Amygdala (tissue), 56 donors: Measurements from ENCODE around the gene TRIM44.
"Not testable (repeated sequence)": the region's sequence is repeated elsewhere in the genome, so short reads cannot be mapped to it uniquely, and the experiment has no call there.

Experiments
- DNase-seq, 56 donors: peaks; one replicate each; lab custom pipeline; 2025; lab: John Stamatoyannopoulos, UW

The TRIM44 gene

GRCh38 chr11:35747668-35748067 is 85.1 kb downstream of the TRIM44 start:
- peak in 16 of 56 donors; percentile 1 to 42 (median 8) for DNase-seq

- DNase-seq = no peak
Measured at GRCh38 chr11:35748644-35749043, 86.1 kb downstream of the TRIM44 start.

DNA sequence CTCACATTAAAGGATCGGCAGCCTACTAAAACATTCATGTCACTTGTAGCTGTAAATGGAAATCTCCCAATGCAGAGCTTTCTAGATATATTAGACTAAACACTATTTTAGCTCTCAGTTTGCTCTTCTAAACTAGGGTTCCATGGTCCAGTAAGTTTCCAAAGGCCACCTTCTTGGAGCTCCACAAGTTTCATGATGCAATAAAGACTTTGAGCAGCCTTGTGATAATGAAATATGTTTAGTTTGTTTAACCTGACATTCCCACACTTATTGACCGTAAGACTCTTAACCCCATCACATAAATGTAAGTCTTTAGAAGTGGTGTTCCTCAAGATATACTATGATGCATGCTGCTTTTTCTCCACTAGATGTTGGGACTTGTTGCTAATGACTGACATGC is 87.7 kb downstream of the TRIM44 start:
- DNase-seq = no peak

DNA sequence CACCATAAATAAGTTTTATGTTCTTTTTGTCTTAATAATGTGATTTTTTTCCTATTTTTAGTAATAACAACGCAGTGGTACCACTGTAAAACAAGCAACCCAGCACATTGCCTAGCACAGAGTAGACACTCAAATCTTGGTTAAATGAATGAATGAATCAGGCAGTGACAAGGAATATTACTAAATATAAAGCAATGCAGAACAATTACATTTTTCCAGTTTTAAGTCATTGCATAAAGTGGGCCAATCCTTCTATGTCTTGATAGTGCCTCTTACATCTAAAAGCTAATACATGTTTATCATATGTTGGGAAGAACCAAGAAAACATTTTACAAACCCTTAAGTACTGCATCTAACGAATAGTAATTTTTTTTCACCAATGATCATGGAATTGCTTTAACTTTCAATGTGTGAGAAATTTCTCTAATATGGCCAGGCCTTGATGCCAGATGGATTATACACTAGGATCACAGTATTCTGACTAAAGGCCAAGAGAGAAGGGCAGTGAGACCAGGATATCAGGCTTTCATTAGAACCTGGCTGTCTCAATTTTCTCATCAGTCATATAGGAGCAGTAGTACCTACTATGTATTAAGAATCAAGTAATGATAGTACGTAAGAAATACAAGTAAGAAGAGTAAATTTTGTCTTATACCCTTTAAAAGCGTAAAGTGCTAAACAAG is 88.5 kb downstream of the TRIM44 start:
- DNase-seq = no peak

- DNase-seq = no peak
Measured at GRCh38 chr11:35751664-35752061, 89.1 kb downstream of the TRIM44 start.

DNA sequence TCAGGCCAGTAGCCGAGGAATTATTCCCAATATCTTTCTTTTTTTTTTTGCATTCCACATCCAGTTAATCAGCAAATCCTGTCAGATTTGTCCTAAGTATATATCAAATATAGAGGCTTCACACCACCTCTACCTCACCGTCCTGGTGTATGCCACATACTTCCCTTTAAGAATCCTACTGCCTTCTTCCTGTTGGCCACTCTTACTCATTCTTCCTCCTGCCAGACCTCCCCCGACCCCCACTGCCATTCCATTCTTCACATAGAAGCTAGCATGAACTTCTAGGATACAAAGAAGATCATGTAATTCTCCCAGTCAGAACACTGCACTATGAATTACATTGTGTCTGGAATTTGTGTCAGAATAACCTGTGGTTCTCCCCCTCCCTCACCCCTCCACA is 89.5 kb downstream of the TRIM44 start:
- no peak for DNase-seq

DNA sequence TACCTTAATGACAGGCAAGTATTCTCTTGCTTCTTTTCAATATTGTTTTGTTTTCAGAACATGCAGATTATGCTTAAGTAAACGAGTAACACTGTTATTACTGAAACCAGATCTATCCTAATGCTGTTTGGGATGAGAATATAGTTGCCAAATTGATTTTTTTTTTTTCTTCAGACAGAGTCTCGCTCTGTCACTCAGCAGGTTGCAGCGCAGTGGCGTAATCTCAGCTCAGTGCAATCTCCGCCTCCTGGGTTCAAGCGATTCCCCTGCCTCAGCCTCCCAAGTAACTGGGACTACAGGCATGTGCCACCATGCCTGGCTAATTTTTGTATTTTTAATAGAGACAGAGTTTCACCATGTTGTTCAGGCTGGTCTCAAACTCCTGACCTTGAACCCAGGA is 91.0 kb downstream of the TRIM44 start:
- DNase-seq = not testable (repeated sequence)

DNA sequence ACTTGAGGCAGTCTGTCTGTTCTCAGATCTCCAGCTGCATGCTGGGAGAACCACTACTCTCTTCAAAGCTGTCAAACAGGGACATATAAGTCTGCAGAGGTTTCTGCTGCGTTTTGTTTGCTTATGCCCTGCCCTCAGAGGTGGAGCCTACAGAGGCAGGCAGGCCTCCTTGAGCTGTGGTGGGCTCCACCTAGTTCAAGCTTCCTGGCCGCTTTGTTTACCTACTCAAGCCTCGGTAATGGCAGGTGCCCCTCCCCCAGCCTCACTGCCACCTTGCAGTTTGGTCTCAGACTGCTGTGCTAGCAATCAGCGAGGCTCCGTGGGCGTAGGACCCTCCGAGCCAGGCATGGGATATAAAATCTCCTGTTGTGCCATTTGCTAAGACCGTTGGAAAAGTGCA is 97.4 kb downstream of the TRIM44 start:
- DNase-seq = not testable (repeated sequence)

DNA sequence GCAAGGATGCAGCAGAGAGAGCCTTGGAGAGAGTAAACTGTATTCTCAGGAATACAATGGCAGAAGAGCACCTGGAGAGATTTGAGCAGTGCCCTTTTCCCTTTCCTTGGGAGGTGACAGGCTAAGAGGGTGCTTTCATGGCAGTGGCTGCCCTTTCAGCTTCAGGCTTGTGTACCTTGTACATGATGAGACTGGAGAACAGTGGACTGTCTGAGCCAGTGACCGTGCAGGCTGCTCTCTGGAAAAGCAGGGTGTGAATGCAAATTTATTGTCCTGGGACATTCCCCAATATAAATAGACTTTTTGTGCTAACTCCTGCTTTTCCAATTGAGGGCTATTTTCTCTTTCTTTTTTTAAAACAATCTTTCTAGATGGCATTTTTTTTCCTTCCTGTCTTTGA is 99.3 kb downstream of the TRIM44 start:
- no peak for DNase-seq

GRCh38 chr11:35763301-35763700 is 100.7 kb downstream of the TRIM44 start:
- DNase-seq = no peak

- DNase-seq = no peak
Measured at GRCh38 chr11:35763765-35764164, 101.2 kb downstream of the TRIM44 start.

DNA sequence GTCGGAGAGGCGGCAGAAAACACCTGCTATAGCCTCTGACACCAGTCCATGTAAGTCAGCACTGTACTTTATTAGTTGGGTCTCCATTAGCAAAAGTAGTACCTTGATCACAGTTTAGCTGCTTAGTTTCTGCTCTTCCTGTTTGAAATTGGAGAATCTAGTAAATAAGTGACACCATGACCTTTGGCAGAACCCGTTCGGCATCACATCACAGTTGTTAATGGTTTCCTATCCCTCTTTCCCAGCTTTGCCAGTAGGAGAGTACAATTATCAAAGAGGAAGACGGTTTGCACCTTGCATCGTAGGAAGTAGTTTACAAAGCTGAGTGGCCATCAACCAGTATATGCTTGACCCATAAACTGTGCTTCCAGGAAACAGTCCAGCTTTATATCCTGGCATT is 101.8 kb downstream of the TRIM44 start:
- no peak for DNase-seq

GRCh38 chr11:35765211-35765610 is 102.6 kb downstream of the TRIM44 start:
- no peak for DNase-seq

DNA sequence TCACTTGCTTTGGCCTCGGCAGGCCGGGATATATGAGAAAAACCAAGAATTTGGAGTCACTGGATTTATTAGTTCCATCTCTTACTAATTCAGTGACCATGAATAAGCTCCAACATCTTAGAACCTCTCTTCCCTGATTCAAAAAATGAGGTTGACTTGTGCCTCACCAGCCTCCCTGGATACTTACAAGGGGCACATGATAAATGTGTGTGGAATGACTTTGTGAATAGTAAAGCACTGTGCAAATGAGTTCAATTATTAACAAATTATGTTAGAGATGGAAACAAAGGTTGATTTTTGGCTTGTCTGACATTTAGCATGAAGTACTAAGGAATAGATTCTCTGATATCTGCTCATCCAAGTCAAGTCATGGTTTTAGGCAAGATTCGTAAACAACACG is 104.1 kb downstream of the TRIM44 start:
- DNase-seq = no peak

DNA sequence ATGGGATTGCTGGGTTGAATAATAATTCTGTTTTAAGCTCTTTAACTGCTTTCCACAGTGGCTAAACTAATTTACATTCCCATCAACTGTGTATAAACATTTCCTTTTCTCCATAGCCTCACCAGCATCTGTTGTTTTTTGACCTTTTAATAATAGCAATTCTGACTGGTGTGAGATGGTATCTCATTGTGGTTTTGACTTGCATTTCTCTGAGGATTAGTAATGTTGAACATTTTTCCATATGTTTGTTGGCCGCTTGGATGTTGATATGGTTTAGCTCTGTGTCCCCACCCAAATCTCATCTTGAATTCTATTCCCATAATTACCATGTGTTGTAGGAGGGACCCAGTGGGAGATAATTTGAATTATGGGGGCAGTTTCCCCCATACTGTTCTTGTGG is 107.8 kb downstream of the TRIM44 start:
- not testable (repeated sequence) for DNase-seq

GRCh38 chr11:35771722-35772121 is 109.1 kb downstream of the TRIM44 start:
- no peak for DNase-seq

DNA sequence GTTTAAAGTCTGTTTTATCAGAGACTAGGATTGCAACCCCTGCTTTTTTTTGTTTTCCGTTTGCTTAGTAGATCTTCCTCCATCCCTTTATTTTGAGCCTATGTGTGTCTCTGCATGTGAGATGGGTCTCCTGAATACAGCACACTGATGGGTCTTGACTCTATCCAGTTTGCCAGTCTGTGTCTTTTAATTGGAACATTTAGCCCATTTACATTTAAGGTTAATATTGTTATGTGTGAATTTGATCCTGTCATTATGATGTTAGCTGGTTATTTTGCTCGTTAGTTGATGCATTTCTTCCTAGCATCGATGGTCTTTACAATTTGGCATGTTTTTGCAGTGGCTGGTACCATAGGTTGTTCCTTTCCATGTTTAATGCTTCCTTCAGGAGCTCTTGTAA is 114.7 kb downstream of the TRIM44 start:
- DNase-seq = not testable (repeated sequence)

DNA sequence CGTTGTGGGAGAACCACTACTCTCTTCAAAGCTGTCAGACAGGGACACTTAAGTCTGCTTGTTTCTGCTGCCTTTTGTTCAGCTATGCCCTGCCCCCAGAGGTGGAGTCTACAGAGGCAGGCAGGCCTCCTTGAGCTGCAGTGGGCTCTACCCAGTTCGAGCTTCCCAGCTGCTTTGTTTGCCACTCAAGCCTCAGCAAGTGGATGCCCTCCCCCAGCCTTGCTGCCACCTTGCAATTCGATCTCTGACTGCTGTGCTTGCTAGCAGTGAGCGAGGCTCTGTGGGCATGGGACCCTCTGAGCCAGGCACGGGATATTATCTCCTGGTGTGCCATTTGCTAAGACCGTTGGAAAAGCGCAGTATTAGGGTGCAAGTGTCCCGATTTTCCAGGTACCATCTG is 116.4 kb downstream of the TRIM44 start:
- DNase-seq = not testable (repeated sequence)

DNA sequence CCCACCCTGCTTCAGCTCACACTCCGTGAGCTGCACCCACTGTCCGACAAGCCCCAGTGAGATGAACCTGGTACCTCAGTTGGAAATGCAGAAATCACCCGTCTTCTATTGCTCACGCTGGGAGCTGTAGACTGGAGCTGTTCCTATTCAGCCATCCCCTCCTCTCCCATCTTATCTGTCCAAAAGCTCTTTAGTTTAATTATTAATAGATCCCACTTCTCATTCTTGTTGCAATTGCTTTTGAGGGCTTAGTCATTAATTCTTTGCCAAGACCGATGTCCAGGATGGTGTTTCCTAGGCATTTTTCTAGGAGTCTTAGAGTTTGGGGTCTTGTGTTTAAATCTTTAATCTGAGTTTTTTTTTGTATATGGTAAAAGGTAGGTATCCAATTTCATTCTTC is 116.8 kb downstream of the TRIM44 start:
- DNase-seq = no peak

GRCh38 chr11:35780951-35781860 is 118.6 kb downstream of the TRIM44 start:
- DNase-seq = no peak

DNA sequence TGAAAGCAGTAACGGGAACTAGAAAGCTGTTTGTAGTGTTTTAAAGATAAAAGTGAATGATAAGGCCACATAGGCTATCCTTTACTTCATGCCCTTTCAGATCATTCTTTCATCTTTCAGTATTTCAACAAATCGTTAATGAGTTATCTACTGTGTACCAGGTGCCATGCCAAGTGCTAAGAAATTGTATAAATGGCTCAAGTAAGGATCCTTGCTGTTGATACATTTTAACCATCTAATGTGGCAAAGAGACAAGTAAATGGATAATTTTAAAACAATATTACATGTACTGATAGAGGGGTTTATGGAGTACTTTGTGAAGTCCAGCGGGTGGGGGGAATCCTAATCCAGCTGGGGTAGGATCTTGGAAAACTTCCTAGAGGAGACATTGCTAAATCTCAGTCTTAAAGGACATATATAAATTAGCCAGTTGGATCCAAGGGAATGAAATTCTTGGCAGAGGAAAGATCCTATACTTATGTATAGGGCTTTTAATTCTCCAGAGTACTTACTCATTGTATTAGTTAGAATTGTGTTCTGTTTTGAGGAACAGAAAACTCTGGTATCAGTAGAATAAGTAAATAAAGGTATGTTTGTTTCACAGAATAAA is 119.4 kb downstream of the TRIM44 start:
- DNase-seq = no peak

- DNase-seq = no peak
Measured at GRCh38 chr11:35783809-35784208, 121.2 kb downstream of the TRIM44 start.
